HUES64 (cell line): ENCODE data around the gene OPN3. TPM values are rescaled to one million over a fixed set of nuclear protein-coding genes. Genes with fewer than 3 reads are reported as not detected.
"Not testable (repeated sequence)": the region's sequence is repeated elsewhere in the genome, so short reads cannot be mapped to it uniquely, and the experiment has no call there.

Source experiments
- H3K27ac ChIP-seq: 2 replicates; pipeline ENCODE4 v1.7.0; 2013; ENCODE audit warnings: low read depth, low read length, inconsistent platforms
- H3K27me3 ChIP-seq: 2 replicates; pipeline ENCODE4 v1.6.1; 2013; ENCODE audit warnings: mild to moderate bottlenecking, low read length; ENCODE audit not compliant: insufficient read depth
- H3K36me3 ChIP-seq: 2 replicates; pipeline ENCODE4 v1.6.1; 2013; ENCODE audit warnings: mild to moderate bottlenecking, low read length; ENCODE audit not compliant: insufficient read depth
- H3K4me1 ChIP-seq: 2 replicates; pipeline ENCODE4 v1.6.1; 2013; ENCODE audit warnings: mild to moderate bottlenecking, low read length, moderate library complexity; ENCODE audit not compliant: insufficient read depth
- H3K4me3 ChIP-seq: 2 replicates; pipeline ENCODE4 v1.5.1; 2013; ENCODE audit warnings: mild to moderate bottlenecking, low read length, moderate library complexity
- H3K9ac ChIP-seq: 2 replicates; pipeline ENCODE4 v1.6.1; 2013; ENCODE audit warnings: mild to moderate bottlenecking, low read depth, low read length
- H3K9me3 ChIP-seq: 2 replicates; pipeline ENCODE4 v1.6.1; 2013; ENCODE audit warnings: low read depth, low read length; ENCODE audit not compliant: insufficient read depth
- WGBS: fragments of 150-250, 120-280 bp; methylation state at CpG from one replicate; pipeline ENCODE4 v1.1.7; 2013; ENCODE audit warnings: missing lambda C conversion rate; 5-methylcytosine and 5-hydroxymethylcytosine counted together
- polyA plus RNA-seq, 2 experiments: library from polyadenylated mRNA; stranded (reverse); fragments of 50-300 nt; gene quantifications; one replicate each; pipeline ENCODE4 v1.2.3, GENCODE V29; 2013

Gene OPN3
- 27.0 TPM for polyA plus RNA-seq (2013, experiment 1 of 2)
- polyA plus RNA-seq (2013, experiment 2 of 2) = 30.4 TPM

- Histone ChIP-seq H3K4me3 (peak within 1 kb of the TSS; percentile 100), H3K36me3 (peaks cover 22% of the 10 kb centered on the region), H3K9me3 (peaks cover 4% of the 10 kb centered on the region; the same call in 1 of the 2 replicates), H3K9ac (peak within 1 kb of the TSS; percentile 96), H3K4me1 (peaks cover 25% of the 10 kb centered on the region), H3K27me3 (no peaks in the 10 kb centered on the region), H3K27ac (peak within 1 kb of the TSS; percentile 86)
- 5% methylated on average over 81 of the region's 81 CpGs for WGBS
Measured at GRCh38 chr1:241640149-241640866, at the start of gene OPN3, which contains the start of gene CHML. Gene OPN3 (minus strand): TSS chr1:241640369. CDS start chr1:241640254, 115 bp downstream. Gene CHML (minus strand): TSS chr1:241640369. CDS start chr1:241635766, 4,603 bp downstream.

- 43% methylated on average over 2 of the region's 2 CpGs for WGBS
- no peak overlapping the region for H3K9ac ChIP-seq
Measured at GRCh38 chr1:241688940-241689368, 48.8 kb upstream of the OPN3 start.

GRCh38 chr1:241684108-241684507, 43.9 kb upstream of the OPN3 start:
- no peaks in the 10 kb centered on the region for H3K4me1 ChIP-seq
- H3K36me3 ChIP-seq = no peaks in the 10 kb centered on the region
- no peaks in the 10 kb centered on the region for H3K27me3 ChIP-seq
- H3K4me3 ChIP-seq = no peak overlapping the region
- H3K9me3 ChIP-seq = no peaks in the 10 kb centered on the region
- no peak overlapping the region for H3K27ac ChIP-seq
- no peak overlapping the region for H3K9ac ChIP-seq
- WGBS = no CpG with 5 or more reads among the region's 1 CpG

More at GRCh38 chr1:241688940-241689368, 48.8 kb upstream of the OPN3 start:
- Histone ChIP-seq H3K36me3 (no peaks in the 10 kb centered on the region), H3K9me3 (no peaks in the 10 kb centered on the region), H3K27me3 (no peaks in the 10 kb centered on the region), H3K4me1 (no peaks in the 10 kb centered on the region), H3K27ac (no peak overlapping the region), H3K4me3 (no peak overlapping the region)

GRCh38 chr1:241682921-241683320, 42.8 kb upstream of the OPN3 start:
- WGBS = 97% methylated on average over 1 of the region's 2 CpGs
- H3K36me3 ChIP-seq = no peaks in the 10 kb centered on the region
- no peak overlapping the region for H3K27ac ChIP-seq
- H3K9me3 ChIP-seq = no peaks in the 10 kb centered on the region
- no peak overlapping the region for H3K9ac ChIP-seq
- H3K4me1 ChIP-seq = no peaks in the 10 kb centered on the region
- H3K27me3 ChIP-seq = no peaks in the 10 kb centered on the region
- H3K4me3 ChIP-seq = no peak overlapping the region

- not testable (repeated sequence) for H3K9ac ChIP-seq, H3K27me3 ChIP-seq, H3K4me3 ChIP-seq, H3K27ac ChIP-seq, H3K9me3 ChIP-seq, H3K4me1 ChIP-seq, H3K36me3 ChIP-seq
- WGBS = 83% methylated on average over 4 of the region's 4 CpGs
Measured at GRCh38 chr1:241681861-241682448, 41.8 kb upstream of the OPN3 start.

GRCh38 chr1:241679961-241680360, 39.8 kb upstream of the OPN3 start:
- Histone ChIP-seq H3K9ac (no peak overlapping the region), H3K9me3 (no peaks in the 10 kb centered on the region), H3K4me3 (no peak overlapping the region), H3K4me1 (no peaks in the 10 kb centered on the region), H3K27ac (no peak overlapping the region), H3K36me3 (no peaks in the 10 kb centered on the region), H3K27me3 (no peaks in the 10 kb centered on the region)
- 100% methylated on average over 3 of the region's 3 CpGs for WGBS

- no peak overlapping the region for H3K27ac ChIP-seq
- WGBS = 95% methylated on average over 3 of the region's 4 CpGs
- no peaks in the 10 kb centered on the region for H3K27me3 ChIP-seq
- no peaks in the 10 kb centered on the region for H3K9me3 ChIP-seq
- H3K9ac ChIP-seq = no peak overlapping the region
- H3K36me3 ChIP-seq = no peaks in the 10 kb centered on the region
- H3K4me3 ChIP-seq = no peak overlapping the region
- no peaks in the 10 kb centered on the region for H3K4me1 ChIP-seq
Measured at GRCh38 chr1:241679404-241679803, 39.2 kb upstream of the OPN3 start.

- H3K4me3 ChIP-seq = no peak overlapping the region
- no peaks in the 10 kb centered on the region for H3K9me3 ChIP-seq
- H3K4me1 ChIP-seq = no peaks in the 10 kb centered on the region
- no peaks in the 10 kb centered on the region for H3K27me3 ChIP-seq
- 98% methylated on average over 2 of the region's 2 CpGs for WGBS
- no peak overlapping the region for H3K9ac ChIP-seq
- H3K27ac ChIP-seq = no peak overlapping the region
- no peaks in the 10 kb centered on the region for H3K36me3 ChIP-seq
Measured at GRCh38 chr1:241678536-241678935, 38.4 kb upstream of the OPN3 start.

GRCh38 chr1:241677201-241677600, 37.0 kb upstream of the OPN3 start:
- H3K27me3 ChIP-seq = no peaks in the 10 kb centered on the region
- no peak overlapping the region for H3K4me3 ChIP-seq
- WGBS = 94% methylated on average over 5 of the region's 5 CpGs
- no peaks in the 10 kb centered on the region for H3K9me3 ChIP-seq
- no peaks in the 10 kb centered on the region for H3K4me1 ChIP-seq
- H3K27ac ChIP-seq = no peak overlapping the region
- H3K36me3 ChIP-seq = no peaks in the 10 kb centered on the region
- H3K9ac ChIP-seq = no peak overlapping the region

GRCh38 chr1:241675983-241676382, 35.8 kb upstream of the OPN3 start:
- H3K27ac ChIP-seq = no peak overlapping the region
- WGBS = 89% methylated on average over 4 of the region's 4 CpGs
- no peak overlapping the region for H3K4me3 ChIP-seq

GRCh38 chr1:241674805-241675384, 34.7 kb upstream of the OPN3 start:
- Histone ChIP-seq H3K4me1 (no peaks in the 10 kb centered on the region), H3K9ac (no peak overlapping the region), H3K36me3 (no peaks in the 10 kb centered on the region), H3K27ac (no peak overlapping the region), H3K4me3 (no peak overlapping the region), H3K27me3 (no peaks in the 10 kb centered on the region), H3K9me3 (no peaks in the 10 kb centered on the region)
- no CpG with 5 or more reads among the region's 1 CpG for WGBS

More at GRCh38 chr1:241675983-241676382, 35.8 kb upstream of the OPN3 start:
- Histone ChIP-seq H3K27me3 (no peaks in the 10 kb centered on the region), H3K9ac (no peak overlapping the region), H3K36me3 (no peaks in the 10 kb centered on the region), H3K9me3 (no peaks in the 10 kb centered on the region), H3K4me1 (no peaks in the 10 kb centered on the region)
